ENCODE data around the gene ZNF771. TPM values are rescaled to one million over a fixed set of nuclear protein-coding genes. Genes with fewer than 3 reads are reported as not detected.
"Not testable (repeated sequence)": the region's sequence is repeated elsewhere in the genome, so short reads cannot be mapped to it uniquely, and the experiment has no call there.

ZNF771 gene
- polyA plus RNA-seq, 3 donors: 4.6 to 6.9 (median 5.7) TPM

DNA sequence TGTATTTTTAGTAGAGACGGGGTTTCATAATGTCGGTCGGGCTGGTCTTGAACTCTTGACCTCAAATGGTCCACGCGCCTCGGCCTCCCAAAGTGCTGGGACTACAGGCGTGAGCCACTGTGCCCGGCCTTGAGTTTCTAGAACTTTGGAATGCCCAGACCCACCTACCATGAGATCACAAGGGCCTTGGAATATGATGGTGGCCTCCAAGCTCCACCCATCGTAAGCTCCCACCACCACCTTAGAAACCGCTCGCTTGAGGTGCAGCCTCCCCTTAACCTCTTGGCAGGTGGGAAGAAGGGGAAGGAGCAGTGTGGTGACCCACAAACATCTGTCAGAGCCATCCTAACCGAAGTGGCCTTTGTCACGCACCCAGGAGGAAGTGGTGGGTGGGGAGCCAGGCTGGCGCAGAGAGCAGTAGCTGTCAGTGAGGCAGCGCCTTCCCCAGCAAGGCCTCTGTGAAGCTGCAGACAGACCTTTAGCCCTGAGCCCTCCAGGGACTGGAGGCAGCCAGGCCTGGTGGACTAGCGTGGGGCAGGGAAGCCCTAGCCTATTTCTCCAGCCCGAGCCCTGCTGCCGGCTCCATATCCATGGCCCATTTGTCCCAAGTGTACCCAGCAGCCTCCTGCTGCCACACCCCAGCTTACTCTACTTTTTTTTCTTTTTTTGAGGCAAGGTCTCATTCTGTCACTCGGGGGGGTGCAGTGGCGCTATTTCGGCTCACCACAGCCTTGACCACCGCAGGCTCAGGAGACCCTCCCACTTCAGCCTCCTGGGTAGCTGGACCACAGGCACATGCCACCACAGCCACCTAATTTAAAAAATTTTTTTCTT lies 51.4 kb downstream of the ZNF771 start:
- no peak for DNase-seq (ENCODE audit: low read depth in 3 of 3, low spot score in 2 of 3)

DNA sequence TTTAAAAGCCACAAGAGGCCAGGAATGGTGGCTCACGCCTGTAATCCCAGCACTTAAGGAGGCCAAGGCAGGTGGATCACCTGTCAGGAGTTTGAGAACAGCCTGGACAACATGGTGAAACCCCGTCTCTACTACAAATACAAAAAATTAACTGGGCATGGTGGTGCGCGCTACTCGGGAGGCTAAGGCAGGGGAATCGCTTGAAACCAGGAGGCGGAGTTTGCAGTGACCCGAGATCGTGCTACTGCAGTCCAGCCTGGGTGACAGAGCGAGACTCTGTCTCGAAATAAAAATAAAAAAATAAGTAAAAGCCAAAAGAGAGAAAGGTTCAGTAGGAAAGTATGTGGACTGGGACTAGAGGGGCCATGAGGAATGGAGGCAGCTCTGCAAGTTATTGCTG lies 52.0 kb downstream of the ZNF771 start:
- no peak for DNase-seq (ENCODE audit: low read depth in 3 of 3, low spot score in 2 of 3)

DNA sequence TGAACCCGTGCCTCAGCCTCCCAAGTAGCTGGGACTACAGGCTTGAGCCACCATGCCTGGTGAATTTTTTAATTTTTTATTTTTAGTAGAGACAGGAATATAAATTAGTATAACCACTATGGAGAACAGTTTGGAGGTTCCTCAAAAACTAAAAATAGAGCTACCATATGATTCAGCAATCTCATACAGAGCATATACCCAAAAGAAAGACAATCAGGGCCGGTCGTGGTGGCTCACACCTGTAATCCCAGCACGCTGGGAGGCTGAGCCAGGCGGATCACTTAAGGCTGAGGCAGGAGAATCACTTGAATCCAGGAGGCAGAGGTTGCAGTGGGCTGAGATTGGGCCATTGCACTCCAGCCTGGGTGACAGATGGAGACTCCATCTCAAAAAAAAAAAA lies 54.0 kb downstream of the ZNF771 start:
- DNase-seq (ENCODE audit: low read depth in 3 of 3, low spot score in 2 of 3): not testable (repeated sequence)

DNA sequence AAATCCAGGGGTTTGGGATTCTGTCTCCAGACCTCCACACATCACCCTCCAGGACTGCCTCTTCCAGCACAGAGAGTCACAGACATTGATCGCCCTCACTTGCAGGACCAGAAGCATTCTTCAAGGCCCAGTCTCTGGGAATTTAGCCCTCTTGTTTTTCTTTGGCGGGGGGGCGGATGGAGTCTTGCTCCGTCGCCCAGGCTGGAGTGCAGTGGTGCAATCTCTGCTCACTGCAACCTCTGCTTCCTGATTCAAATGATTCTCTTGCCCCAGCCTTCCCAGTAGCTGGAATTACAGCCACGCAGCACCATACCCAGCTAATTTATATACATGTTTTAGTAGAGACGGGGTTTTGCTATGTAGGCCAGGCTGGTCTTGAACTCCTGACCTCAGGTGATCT lies 56.7 kb downstream of the ZNF771 start:
- DNase-seq (ENCODE audit: low read depth in 3 of 3, low spot score in 2 of 3): no peak

Other genes starting within 250 kb of the ZNF771 start
- 1 to 10 TPM; 7.2 to 9.9 (median 9.3) TPM for gene CORO1A, start 224.0 kb upstream of the ZNF771 start, polyA plus RNA-seq (ENCODE audit: insufficient read length in 3 of 3)
- gene BOLA2B, start 213.9 kb upstream of the ZNF771 start, polyA plus RNA-seq (ENCODE audit: insufficient read length in 3 of 3): 10 to 100 TPM; 24.1 to 27.7 (median 26.4) TPM
- gene SLX1A, start 213.7 kb upstream of the ZNF771 start, polyA plus RNA-seq (ENCODE audit: insufficient read length in 3 of 3): 10 to 100 TPM; 14.8 to 17.2 (median 16.3) TPM
- 10 to 100 TPM in 2 of 3 donors, 1 to 10 TPM in 1; 2.2 to 13.9 (median 11.9) TPM for gene SULT1A3, start 208.4 kb upstream of the ZNF771 start, polyA plus RNA-seq (ENCODE audit: insufficient read length in 3 of 3)
- 1 to 10 TPM; 3.8 to 5.6 (median 5.3) TPM for gene NPIPB13, start 159.1 kb upstream of the ZNF771 start, polyA plus RNA-seq (ENCODE audit: insufficient read length in 3 of 3)
- gene CD2BP2, start 52.3 kb upstream of the ZNF771 start, polyA plus RNA-seq (ENCODE audit: insufficient read length in 3 of 3): 10 to 100 TPM; 58.4 to 62.9 (median 61.3) TPM
- 10 to 100 TPM; 26.5 to 30.3 (median 28.4) TPM for gene TBC1D10B, start 37.1 kb upstream of the ZNF771 start, polyA plus RNA-seq (ENCODE audit: insufficient read length in 3 of 3)
- 1 to 10 TPM in 1 of 3 donors, under 1 TPM in 2; 0.72 to 1.0 (median 0.83) TPM for gene MYL11, start 32.8 kb upstream of the ZNF771 start, polyA plus RNA-seq (ENCODE audit: insufficient read length in 3 of 3)
- gene SEPTIN1, start 25.0 kb upstream of the ZNF771 start, polyA plus RNA-seq (ENCODE audit: insufficient read length in 3 of 3): 1 to 10 TPM; 1.7 to 2.2 (median 2.1) TPM
- 10 to 100 TPM; 11.7 to 14.1 (median 13.0) TPM for gene ZNF48, start 12.2 kb upstream of the ZNF771 start, polyA plus RNA-seq (ENCODE audit: insufficient read length in 3 of 3)
- 10 to 100 TPM; 35.6 to 46.6 (median 42.5) TPM for gene DCTPP1, start 22.4 kb downstream of the ZNF771 start, polyA plus RNA-seq (ENCODE audit: insufficient read length in 3 of 3)
- gene SEPHS2, start 38.3 kb downstream of the ZNF771 start, polyA plus RNA-seq (ENCODE audit: insufficient read length in 3 of 3): 100 to 1,000 TPM in 2 of 3 donors, 10 to 100 TPM in 1; 94.8 to 105 (median 102) TPM
- gene ITGAL, start 65.1 kb downstream of the ZNF771 start, polyA plus RNA-seq (ENCODE audit: insufficient read length in 3 of 3): 1 to 10 TPM; 2.0 to 2.8 (median 2.6) TPM
- gene ZNF768, start 119.0 kb downstream of the ZNF771 start, polyA plus RNA-seq (ENCODE audit: insufficient read length in 3 of 3): 10 to 100 TPM; 44.8 to 51.7 (median 45.1) TPM
- 1 to 10 TPM; 9.1 to 9.7 (median 9.5) TPM for gene ZNF747, start 127.3 kb downstream of the ZNF771 start, polyA plus RNA-seq (ENCODE audit: insufficient read length in 3 of 3)
- 1 to 10 TPM; 8.5 to 9.1 (median 8.6) TPM for gene ZNF764, start 150.8 kb downstream of the ZNF771 start, polyA plus RNA-seq (ENCODE audit: insufficient read length in 3 of 3)
- 1 to 10 TPM; 8.4 to 9.4 (median 9.0) TPM for gene ZNF688, start 164.1 kb downstream of the ZNF771 start, polyA plus RNA-seq (ENCODE audit: insufficient read length in 3 of 3)
- gene ZNF785, start 178.1 kb downstream of the ZNF771 start, polyA plus RNA-seq (ENCODE audit: insufficient read length in 3 of 3): 10 to 100 TPM; 17.0 to 18.5 (median 17.9) TPM
- 10 to 100 TPM; 13.5 to 14.7 (median 14.3) TPM for gene ZNF689, start 202.8 kb downstream of the ZNF771 start, polyA plus RNA-seq (ENCODE audit: insufficient read length in 3 of 3)
- 10 to 100 TPM; 36.9 to 44.5 (median 42.4) TPM for gene PRR14, start 243.4 kb downstream of the ZNF771 start, polyA plus RNA-seq (ENCODE audit: insufficient read length in 3 of 3)